Central memory CD4-positive, alpha-beta T cell (primary cell): ENCODE results near the gene ALG1L2.
"Not testable (repeated sequence)": the region's sequence is repeated elsewhere in the genome, so short reads cannot be mapped to it uniquely, and the experiment has no call there.

Experiments used
- DNase-seq: peaks from one replicate; pipeline ENCODE4 v3.0.0; 2022

Gene ALG1L2

DNA sequence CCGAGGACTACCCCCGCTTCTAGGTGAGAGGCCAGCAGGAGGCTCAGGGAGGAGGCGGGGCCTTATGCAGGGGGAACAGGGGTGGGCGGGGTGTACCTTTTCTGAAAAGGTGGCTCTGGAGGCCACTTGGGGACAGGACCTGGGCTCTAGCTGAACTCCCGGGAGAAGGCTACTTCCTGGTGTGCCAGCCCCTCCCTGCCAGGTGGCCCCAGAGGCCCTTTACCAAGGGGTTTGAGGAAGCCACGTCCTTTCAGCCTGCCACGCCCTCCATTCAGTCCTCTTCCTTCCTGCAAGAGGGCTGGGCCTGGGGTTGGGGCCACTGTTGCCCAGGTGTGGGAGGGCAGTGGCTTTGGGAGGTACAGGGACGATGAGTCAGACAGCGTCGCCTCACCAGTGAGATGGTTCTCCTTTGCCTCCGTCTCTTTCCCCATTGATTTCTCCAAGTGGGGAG lies 12.9 kb downstream of the ALG1L2 start:
- DNase-seq: peak; percentile 6

DNA sequence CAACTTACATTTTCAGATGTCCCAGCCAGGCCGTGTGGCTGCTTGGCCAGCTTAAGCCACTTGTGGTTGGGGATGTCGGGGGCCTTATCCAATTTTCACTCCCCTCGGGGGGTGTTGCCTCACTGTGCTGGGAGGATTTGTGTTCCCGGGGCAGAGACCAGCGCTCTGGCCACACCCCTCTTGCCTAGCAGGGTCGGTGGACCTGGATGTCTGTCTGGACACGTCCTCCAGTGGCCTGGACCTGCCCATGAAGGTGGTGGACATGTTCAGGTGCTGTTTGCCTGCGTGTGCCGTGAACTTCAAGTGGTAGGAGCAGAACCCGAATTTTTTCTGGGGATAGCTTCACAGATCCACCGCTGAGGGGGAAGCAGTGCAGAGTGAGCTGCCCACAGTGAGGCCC lies 14.2 kb downstream of the ALG1L2 start:
- DNase-seq: not testable (repeated sequence)

GRCh38 chr3:130097096-130097495 lies 15.5 kb downstream of the ALG1L2 start:
- DNase-seq: not testable (repeated sequence)

GRCh38 chr3:130097690-130098638 lies 16.3 kb downstream of the ALG1L2 start:
- DNase-seq: peak; percentile 42

- not testable (repeated sequence) for DNase-seq
These were observed 17.2 kb downstream of the ALG1L2 start for GRCh38 chr3:130098639-130099385.

DNA sequence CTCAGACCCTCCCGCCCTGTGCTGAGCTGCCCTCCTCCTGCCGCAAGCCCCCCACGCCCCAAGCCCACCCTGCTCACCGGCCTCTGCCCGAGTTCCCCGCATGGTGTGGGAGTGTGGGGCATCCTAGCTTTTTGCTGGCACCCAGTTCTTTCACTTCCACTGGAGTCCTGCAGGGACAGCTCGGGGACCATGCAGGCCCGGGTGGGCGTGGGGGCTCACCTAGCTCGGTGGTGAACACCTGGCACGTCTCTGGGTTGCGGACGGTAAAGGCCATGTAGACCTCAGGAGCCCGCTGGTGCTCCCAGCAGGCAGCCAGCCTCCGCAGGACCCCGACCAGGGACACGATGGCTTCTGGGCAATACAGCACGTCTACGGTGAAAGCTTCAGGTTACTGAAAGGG lies 20.9 kb downstream of the ALG1L2 start:
- not testable (repeated sequence) for DNase-seq

- not testable (repeated sequence) for DNase-seq
These were observed 22.6 kb downstream of the ALG1L2 start for GRCh38 chr3:130104191-130104590.

DNA sequence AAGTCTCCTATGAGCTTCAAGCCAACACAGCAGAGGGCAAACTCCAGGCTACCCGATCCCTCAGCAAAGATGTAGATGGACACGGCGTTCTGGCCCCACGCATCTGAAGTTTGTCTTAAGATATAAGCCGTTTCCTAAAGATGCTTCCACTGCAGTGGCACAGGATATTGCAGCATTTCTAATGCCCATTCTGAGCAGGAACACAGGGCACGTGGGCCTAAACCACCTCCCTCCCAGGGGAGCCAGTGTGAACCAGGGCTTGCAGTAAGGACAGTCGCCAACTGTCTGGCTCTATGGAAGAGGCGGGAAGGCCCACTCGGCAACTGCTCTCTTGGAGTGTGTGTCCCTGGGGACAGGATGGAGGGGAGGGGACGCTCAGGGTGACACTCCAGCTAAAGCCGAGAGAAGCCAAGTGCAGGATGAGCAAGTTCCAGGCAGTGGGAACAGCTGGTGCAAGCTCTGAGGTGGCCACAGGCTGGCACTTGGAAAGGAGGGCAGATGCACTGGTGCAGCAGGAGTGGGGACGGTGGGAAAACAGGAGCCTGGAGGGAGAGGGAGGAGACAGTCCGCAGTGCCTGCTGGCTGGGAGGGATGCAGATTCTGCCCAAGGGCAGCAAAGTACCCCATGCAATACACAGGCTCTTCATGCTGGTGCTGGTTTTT lies 25.8 kb downstream of the ALG1L2 start:
- not testable (repeated sequence) for DNase-seq

- not testable (repeated sequence) for DNase-seq
These were observed 27.4 kb downstream of the ALG1L2 start for GRCh38 chr3:130108836-130109585.

- not testable (repeated sequence) for DNase-seq
These were observed 28.9 kb downstream of the ALG1L2 start for GRCh38 chr3:130110386-130111169.

- peak; percentile 98 for DNase-seq
These were observed 29.7 kb downstream of the ALG1L2 start for GRCh38 chr3:130111185-130111864.

GRCh38 chr3:130111865-130112747 lies 30.5 kb downstream of the ALG1L2 start:
- peak; percentile 99 for DNase-seq

GRCh38 chr3:130112748-130113073 lies 31.1 kb downstream of the ALG1L2 start:
- not testable (repeated sequence) for DNase-seq

- not testable (repeated sequence) for DNase-seq
These were observed 33.8 kb downstream of the ALG1L2 start for GRCh38 chr3:130115400-130115799.

- no peak for DNase-seq
These were observed 36.3 kb downstream of the ALG1L2 start for GRCh38 chr3:130117933-130118332.

GRCh38 chr3:130119824-130120223 lies 38.2 kb downstream of the ALG1L2 start:
- not testable (repeated sequence) for DNase-seq

DNA sequence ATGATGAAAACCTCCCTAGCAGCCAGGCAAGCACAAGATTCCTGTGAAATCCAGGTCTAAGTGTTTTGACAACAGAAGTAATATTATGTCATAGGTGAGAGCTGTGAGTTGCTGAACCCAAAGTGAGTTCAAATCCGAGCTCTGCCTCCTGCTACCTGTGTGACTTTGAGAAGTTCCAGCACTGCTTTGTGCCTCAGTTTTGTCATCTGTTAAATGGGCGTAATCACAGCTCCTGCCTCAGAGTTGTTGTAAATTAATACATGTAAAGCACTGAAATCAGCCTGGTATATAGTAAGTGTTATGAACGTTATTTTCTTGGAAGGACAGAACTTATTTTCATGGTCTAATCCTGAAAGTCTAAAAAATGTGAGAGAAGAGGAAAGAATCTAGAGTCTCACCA lies 38.7 kb downstream of the ALG1L2 start:
- not testable (repeated sequence) for DNase-seq

DNA sequence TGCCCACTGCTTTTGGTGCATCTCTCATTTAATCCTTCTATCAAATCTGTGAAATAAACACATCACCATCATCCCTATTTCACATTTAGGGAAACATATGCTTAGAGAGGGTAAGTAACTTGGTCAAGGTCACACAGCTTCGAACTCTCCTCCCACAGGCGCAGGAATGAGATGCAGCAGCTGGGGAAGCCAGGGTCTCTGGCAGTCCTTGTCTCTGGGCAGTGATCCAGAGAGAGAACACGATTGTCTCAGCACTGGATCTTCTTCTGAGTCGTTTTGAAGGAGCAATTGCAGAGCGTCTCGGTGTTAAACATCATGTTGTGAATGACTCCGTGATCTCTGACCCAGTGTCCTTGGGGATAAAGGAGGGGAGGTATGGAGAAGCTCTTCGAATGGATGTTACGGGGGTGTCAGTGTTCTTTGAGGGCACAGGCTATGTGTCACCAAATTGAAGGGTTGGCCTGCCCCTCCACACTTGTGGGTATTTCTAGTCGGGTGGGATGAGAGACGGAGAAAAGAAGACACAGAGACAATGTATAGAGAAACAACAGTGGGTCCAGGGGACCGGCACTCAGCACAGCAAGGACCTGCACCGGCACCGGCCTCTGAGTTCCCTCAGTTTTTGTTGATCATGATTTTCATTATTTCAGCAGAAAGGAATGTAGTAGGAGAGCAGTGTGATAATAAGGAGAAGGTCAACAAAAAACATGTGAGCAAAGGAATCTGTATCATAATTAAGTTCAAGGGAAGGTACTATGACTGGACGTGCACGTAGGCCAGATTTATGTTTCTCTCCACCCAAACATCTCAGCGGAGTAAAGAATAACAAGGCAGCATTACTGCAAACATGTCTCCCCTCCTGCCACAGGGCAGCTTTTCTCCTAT lies 41.5 kb downstream of the ALG1L2 start:
- not testable (repeated sequence) for DNase-seq

GRCh38 chr3:130125406-130125805 lies 43.8 kb downstream of the ALG1L2 start:
- not testable (repeated sequence) for DNase-seq
